Hypothalamus (tissue), 51 donors: Measurements from ENCODE around the gene FGF4.
"Not testable (repeated sequence)": the region's sequence is repeated elsewhere in the genome, so short reads cannot be mapped to it uniquely, and the experiment has no call there.

Experiments used
- DNase-seq, 51 donors: peaks; one replicate each; lab custom pipeline; 2025; lab: John Stamatoyannopoulos, UW

The FGF4 gene

DNA sequence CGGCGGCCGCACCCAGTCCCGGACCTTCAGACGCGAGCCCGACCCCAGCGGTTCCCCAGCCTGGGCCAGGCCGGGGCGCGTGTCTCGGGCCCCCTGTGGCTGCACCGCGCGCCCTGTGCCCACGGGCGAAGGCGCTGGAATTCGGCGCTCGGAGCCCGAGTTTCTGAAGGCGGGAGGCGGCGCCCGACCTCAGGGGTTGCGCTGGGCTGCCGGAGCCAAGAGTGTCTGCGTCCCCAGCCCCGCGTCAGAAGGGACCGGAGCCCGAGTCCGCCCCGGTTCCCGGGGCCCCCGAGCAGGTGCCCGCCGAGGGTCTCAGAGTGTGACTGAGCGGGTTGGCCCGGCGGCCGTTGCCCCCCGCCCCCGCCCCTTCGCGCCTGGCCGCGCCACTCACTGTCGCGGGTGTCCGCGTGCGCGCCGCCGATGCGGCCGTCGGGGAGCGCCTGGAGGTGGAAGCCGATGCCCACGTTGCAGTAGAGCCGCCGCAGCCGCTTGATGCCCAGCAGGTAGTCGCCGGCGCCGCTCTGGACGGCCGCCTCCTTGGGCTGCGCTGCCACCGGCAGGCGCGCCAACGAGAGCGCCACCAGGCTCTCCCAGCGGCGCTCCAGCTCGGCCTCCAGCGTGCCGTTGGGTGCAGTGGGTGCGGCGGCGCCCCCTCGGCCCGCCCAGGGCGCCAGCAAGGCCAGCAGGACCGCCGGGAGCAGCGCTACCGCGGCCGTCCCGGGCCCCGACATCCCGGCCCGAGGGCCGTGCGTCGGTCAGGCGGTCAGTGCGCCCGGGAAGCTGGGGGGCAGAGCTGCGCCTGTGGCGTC is 583 bp downstream of the FGF4 start:
- DNase-seq = no peak

DNA sequence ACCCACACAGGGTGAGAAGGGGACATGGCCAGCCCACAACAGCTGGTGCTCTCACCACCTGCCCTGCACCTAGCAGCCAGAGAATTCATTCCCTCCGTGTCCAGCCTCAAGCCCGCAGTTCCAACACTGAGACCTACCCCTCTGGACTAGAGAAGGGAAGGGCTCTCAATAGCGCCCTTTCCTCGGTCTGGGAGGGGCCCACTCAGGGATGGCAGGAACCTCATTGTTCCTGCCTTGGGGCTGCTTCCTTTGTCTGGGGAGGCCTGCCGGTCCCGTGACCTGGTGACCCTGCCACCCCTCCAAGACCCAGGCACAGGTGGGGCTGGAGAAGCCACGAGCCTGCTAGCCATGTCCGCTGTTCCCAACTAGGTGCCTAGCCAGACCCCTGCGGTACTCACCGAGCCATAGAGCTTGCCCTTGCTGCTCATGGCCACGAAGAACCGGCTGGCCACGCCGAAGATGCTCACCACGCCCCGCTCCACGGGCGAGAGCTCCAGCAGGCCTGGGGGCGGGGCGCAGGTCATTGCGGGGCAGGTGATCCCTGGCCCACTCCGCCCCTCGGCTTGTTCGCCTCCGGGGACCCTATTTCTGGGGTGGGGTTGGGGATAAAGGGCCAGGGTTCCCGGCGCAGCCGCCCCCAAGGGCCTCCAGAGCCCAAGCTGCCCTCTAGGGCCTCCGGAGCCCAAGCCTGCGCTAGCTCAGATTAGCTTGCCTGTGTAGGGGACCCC is 1.4 kb downstream of the FGF4 start:
- no peak for DNase-seq

DNA sequence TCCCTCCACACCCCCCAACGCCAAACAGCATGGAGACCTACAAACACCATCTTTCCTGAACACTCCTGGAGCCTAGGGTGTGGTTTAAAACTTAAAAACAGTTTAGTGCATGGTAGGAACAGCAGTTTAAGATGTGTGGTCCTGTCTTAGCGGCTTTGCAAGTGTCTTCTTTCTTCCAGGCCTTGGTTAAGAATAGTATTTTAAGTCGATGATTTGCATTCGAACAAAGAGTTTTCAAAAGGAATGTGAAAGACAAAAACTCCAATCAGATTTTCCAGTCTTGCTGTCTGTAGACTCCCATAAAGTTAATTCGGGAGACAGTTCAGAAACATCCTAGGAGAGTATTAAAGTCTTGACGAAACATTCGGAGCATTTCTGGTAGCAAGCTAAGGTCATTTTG is 3.7 kb downstream of the FGF4 start:
- DNase-seq = no peak

DNA sequence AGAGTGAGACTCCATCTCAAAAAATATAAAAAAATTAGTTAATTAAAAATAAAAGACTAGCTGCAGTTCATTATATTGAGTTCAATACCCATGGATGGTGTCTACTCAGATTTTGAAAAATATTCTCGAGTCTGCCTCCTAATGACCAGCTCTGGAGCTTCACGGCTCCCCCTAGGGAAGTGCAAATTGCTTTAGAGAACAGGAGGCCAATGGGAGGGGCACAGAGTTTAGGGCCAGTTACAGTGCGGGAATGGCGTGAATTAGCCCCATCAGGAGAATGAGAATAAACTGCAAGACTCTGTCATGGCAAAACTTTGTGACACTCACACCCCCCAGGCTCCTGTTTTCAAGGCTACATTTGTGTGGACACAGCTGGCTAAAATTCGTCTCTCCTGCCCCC is 4.6 kb downstream of the FGF4 start:
- no peak for DNase-seq

DNA sequence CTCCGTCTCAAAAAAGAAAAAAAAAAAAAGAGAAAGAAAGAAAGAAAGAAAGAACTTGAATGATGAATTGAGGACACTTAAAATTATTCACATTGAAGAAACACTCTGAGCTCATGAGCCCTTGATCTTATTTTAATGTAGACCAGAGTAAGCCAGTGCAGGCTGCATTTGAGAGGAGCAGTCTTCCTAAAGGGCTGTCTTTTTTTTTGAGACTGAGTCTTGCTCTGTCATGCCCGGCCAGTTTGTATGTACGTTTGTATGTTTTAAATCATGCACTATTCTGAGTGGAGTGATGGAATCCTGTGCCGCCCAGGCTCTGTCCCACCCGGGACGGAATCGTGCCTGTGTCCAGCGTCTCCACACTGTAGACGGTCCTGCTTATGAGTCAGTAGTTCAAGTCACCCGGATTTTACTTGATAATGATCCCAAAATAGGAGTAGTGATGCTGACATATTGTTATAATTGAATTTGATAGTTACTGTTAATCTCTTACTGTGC is 9.6 kb downstream of the FGF4 start:
- no peak for DNase-seq

DNA sequence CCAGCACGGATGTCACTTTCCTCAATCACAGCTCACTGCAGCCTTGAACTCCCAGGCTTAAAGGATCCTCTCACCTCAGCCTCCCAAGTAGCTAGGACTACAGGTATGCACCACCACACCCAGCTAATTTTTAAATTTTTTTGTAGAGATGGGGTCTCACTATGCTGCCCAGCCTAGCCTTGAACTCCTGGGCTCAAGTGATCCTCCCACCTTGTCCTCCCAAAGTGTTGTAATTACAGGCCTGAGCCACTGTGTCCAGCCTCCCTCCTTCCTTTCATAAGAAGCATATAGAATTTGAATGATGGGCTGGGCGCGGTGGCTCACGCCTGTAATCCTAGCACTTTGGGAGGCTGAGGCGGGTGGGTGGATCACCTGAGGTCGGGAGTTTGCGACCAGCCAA is 10.2 kb downstream of the FGF4 start:
- DNase-seq = not testable (repeated sequence)

DNA sequence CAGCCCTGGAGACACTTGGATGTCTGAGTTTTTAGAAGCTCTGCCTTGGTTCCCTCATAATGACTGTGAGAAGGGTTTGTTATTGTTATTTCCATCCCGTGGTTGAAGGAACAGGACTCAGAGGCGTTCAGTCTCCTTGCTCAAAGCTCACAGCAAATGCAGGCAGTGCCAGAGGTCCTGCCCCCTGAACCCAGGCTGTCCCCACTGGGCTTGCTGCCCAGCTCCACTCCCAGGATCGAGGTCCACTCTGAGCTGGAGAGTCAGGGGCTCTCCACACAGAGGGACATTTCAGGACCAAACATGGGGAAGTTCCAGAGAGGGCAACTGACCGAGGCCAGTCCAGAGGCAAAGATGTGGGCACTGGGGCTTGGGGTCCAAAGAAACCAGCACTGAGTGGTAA is 14.8 kb downstream of the FGF4 start:
- DNase-seq = no peak

DNA sequence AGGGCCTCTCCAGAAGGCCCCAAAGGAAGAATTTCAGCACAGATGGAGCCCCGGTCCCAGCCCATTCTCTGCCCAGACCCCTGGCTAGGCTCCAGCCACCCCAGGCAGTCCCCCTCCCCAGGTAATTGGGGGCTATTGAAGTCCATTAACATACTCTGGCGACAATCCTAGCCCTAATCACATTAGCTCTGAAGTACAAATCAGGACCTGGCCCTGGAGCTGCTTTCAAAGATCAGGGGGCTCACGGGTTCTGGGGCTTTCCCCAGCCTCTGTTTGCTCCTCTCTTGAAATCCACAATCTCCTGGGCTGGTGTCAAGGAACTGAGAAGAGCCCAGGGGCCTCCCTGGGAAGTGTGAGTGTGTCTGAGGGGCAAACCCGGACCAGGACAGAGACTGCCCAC is 22.3 kb downstream of the FGF4 start:
- no peak for DNase-seq

DNA sequence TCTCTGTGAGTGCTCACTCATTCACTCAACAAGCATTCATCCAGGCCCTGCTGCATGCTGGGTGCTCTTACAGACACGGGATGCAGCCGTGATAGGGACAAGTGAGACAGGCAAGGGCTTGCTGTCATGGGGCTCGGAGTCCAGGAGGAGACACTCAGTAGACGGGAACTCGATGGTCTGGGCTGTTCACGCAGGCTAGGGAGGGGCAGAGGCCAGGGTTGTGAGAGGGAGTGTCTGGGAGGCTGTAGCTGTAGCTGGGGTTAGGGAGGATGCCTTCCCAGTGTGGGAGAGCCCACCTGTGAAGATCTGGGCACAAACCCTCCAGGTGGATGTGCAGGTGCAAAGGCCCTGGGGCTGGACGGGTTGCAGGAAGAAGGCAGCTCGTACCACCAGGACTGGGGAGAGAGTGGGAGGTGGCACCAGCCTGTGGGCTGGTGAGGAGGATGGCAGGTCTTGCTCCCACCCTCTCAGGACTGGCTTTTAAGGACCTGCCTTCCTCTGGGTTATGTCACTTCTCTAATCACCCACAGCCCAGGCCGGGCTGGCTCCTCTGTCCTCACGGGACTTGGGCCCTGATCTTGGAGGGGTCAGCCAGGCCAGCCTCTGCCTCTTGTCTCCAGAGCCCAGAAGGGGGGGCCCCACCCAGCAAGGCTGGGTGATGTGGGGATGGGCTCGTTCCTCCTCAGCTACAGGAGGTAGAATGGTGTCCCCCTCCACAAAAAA is 24.1 kb downstream of the FGF4 start:
- no peak for DNase-seq

DNA sequence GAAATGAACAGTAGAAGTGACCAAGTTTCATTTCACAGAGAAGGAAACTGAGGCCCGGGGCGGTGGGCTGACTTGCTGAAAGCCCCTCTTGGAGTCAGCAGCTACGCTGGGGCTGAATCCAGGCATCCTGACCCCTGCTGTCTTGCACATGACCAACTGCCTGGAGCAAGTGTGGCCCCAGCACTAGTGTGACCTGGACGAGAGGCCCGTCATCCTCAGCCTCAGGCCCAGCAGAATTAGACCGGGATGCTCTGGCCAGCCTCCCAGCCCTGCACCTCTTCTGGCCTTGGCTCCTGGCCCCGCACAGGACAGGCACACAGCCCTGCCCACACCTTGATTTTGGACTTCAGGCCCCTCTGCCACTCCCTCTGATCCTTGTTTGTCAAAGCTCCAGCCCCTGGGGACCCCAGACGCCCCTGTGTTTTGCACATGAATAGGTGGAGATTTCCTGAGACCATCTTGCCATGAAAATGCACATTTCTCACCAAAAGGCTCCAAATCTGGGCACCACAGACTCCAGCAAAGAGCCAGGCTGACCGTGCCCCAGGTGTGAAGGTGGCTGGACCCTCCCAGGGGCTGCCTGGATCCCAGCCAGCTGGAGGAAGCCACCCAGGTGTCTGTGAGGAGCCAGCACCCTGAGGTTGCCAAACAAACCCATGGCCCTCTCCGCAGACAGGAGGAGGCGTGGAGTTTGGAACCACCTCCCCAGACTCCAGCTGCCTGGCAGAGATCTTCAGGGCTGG is 24.9 kb downstream of the FGF4 start:
- DNase-seq = no peak

DNA sequence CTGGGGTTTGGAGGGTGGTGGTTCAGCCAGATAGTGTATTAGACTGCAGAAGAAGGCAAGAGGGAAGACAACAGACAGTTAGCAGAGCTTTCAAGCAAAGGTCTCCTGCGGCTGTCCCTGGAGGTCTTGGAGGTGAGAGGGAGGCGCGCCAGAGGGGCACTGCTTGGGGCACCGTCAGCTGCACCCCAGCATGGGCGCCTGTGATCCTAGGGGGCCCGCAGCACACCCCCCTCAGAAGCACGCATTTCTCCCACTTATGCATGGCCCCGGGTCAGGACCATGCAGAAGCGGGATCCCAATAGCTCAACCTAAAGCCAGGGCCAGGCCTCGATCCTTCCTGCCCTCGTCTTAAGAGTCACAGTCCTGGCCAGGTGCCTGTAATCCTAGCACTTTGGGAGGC is 26.5 kb downstream of the FGF4 start:
- DNase-seq = no peak

DNA sequence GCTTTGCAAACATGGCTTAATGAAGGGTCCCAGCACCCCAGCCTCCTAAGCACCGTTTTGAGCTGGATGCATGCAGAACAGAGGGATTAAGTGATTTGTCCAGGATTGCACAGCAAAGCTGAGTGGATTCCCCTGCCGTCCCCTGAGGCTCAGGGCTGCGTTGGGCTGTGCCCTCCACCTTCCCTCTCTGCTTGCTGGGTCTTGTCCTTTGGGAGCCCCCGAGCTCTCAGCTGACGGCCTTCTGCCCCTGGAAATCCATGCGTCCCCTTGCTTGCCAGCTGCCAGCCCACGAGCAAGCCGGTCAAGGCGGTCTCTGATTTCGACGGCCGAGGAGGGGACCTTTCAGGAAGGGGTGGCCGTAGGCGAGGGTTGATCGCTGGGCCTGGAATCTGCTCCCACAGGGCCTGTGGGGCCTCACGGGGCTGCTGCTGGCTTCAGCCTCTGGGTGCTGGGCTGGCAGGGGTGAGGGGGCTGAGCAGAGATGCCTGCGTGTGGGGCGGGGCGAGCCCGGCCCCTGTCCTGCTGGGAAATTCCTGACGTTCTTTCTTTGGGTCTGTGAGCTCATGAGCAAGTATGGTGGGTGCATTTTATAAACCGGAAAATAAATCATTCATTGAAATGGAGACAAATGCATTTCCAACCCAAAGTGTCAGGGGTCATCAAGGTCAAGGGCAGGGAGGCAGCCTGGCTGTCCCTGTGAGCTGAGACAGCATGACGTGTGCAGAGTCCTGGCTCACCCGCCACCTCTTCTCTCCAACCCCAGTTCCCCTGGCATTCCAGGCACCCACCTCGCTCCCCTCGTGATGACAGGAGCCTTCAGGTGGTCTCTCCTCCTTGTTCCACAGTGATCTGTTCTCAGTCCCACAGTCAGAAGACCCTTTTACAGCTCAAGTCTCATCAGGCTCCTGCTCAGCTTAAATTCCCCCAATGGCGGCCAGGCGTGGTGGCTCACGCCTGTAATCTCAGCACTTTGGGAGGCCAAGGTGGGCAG is 28.1 kb downstream of the FGF4 start:
- no peak for DNase-seq

DNA sequence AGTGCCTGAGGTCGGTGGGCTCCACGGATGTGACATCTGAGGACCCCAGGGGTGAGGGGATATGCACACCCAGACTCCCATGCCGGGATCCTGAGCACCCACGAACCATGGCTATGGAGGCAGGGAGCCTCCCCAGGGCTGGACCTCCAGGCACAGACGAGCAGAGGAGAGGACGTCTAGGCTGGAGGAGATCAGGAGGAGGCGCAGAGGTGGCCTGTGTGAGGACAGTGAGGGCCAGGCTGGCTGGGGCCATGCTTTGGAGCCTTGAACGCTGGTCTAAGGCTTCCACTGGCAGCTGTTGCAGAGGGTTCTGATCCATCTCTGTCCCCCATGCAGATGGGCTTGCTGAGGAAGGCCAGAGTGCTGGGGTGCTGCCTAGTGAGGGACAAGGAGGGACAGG is 29.0 kb downstream of the FGF4 start:
- no peak for DNase-seq

DNA sequence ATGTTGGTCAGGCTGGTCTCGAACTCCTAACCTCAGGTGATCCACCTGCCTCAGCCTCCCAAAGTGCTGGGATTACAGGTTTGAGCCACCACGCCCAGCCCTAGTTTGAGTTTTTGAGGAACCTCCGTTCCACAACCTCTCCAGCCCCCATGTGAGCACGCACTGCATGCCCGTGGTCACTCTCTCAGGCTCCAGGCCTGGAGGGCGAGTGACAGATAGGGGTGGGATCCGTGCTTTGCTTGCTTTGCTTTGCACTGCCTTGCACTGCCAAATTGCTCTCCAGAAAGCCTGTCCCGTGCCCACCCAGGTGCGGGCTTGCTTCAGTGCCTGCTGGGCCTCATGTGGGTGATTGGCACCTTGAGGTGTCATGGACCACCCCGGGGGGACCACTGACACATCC is 29.9 kb downstream of the FGF4 start:
- no peak for DNase-seq

DNA sequence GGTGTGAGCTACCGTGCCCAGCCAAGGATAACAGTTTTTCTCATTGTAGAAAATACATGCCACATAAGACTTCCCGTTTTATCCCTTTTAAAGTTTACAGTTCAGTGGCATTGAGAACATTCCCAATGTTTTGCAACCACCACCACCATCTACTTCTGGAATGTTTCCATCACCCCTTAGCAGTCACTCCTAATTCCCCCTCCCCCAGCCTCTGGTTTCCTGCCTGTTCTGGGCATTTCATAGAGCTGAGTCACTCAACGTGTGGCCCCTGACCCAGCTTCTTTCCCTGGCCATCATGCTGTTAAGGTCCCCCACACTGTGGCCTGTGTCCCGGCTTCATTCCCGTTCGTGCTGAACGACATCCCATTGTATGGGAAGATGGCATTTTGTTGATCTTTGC is 30.7 kb downstream of the FGF4 start:
- DNase-seq = no peak

DNA sequence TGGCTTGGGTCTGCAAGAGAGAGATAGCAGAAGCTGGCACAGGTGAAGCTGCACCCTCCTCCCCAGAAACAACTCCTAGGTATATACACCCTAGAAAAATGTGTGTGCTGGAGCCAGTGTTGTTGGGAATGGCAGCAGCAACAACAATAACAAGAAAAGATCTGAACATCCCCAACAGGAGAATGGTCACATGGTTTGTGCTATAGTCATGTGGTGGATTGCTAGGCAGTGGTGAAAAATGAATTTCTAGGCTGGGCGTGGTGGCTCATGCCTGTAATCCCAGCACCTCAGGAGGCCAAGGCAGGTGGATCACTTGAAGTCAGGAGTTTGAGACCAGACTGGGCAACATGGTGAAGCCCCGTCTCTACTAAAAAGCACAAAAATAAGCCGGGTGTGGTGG is 40.3 kb downstream of the FGF4 start:
- no peak for DNase-seq

DNA sequence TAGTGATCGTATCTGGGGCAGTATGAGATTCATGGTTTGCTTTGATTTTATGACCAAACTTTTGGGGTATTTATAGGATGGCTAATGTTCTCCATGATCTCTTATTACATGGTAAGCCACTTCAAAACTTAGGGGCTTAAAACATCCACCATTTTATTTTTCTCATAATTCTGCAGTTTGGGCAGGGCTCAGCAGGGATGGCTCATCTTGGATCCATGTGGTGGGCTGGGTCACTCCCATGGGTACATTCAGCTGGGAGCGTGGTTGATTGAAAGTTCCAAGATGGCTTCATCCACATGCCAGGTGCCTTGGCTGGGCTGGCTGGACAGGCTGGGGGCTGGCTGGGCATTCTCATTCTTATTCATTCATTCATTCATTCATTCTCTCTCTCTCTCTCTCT is 40.8 kb downstream of the FGF4 start:
- no peak for DNase-seq

DNA sequence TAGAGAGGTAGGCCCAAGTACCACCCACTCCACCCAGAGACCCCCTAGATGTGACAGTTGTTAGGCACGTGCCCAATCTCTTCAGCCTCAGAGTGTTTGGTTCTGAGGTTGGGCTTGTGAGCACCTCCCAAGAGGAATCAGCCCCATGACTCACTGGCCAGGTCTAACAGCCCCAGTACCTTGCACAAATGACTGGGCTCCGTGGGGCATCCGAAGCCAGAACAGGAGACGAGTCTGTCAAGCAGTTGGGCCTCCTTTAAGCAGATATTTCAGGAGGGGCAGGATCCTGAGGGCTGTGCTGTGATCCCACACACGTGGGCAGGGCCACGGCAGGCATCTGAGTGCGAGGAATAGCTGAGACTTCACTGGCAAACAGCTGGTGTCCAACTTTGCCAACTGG is 42.2 kb downstream of the FGF4 start:
- no peak for DNase-seq

DNA sequence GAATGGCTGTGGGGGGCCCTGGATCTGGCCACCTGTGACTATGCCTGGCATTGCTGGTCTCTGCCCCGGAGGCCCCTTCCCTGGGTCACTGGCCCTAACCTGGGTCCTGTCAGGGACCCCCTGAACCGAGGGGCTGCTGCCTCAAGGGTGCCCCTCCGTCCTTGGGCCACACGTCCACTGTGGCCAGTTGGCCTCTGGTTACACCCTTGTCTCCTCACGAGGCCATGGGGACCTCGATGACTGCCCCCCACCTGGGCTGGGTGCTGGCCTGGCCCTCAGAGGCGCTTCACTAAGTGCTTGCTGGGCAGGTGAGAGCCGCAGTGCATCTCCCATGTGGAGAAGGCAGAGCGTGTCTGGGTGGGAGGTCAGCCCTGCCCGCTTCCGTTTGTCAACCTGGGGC is 44.0 kb downstream of the FGF4 start:
- no peak for DNase-seq

DNA sequence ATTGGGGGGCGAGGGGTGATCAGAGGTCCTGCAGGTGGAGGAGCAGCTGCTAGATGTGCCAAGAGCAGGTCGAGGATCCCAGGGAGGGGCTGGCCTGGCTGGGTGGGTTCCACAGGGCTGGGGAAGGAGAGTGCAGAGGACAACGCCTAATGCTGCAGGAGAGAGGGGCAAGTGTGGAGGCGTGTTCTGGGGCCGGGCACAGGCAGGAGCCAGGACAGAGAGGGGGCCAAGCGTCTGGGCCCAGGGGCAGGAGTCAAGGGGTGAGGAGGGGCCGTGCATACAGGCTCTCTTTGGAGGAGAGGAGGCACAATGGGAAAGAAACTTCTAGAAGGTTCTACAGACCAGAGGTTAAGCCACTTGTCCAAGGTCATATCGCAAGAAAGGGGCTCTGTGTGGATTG is 44.6 kb downstream of the FGF4 start:
- no peak for DNase-seq
